H1 (cell line): ENCODE results near the gene SNTN. TPM values are rescaled to one million over a fixed set of nuclear protein-coding genes. Genes with fewer than 3 reads are reported as not detected.

Experiments
- CTCF ChIA-PET: fragments of 300-600 bp; sonication (Branson Sonifier 250); formaldehyde crosslinking; loops from one replicate; lab custom pipeline; 2021; ENCODE audit not compliant: partially characterized antibody; lab: Charles Lee
- POLR2A ChIA-PET: fragments of 300-600 bp; sonication (Branson Sonifier 250); formaldehyde crosslinking; loops from one replicate; lab custom pipeline; 2021; ENCODE audit warnings: inconsistent platforms; ENCODE audit not compliant: partially characterized antibody; lab: Charles Lee
- DNase-seq, 2 experiments: peaks; one replicate each; pipeline versions ENCODE4 v3.0.0 to v3.0.0-alpha.2; 2010 to 2022; ENCODE audit warnings: low spot score in 2 of 2, low read depth in 1 of 2, mixed read lengths in 1 of 2
- FAIRE-seq: peaks from 2 replicates; lab custom pipeline; 2011; peaks lifted over from hg19 to GRCh38; lab: Jason Lieb, UNC
- H2AFZ ChIP-seq: 2 replicates; pipeline ENCODE4 v1.8.1; 2012; ENCODE audit warnings: low read length, inconsistent platforms
- H2AK5ac ChIP-seq: 2 replicates; pipeline ENCODE4 v1.6.1; 2013; ENCODE audit warnings: low read depth, low read length
- H2BK120ac ChIP-seq: replicated peaks from 2 replicates; pipeline ENCODE3; 2013; ENCODE audit warnings: low read depth, low read length, inconsistent platforms
- H2BK12ac ChIP-seq: 2 replicates; pipeline ENCODE4 v1.6.1; 2013; ENCODE audit warnings: low read depth, low read length
- H2BK15ac ChIP-seq: 2 replicates; pipeline ENCODE4 v1.6.1; 2013; ENCODE audit warnings: low read length
- H2BK20ac ChIP-seq: 2 replicates; pipeline ENCODE4 v1.6.1; 2013; ENCODE audit warnings: low read length
- H2BK5ac ChIP-seq: 2 replicates; pipeline ENCODE4 v1.6.1; 2013; ENCODE audit warnings: low read depth, low read length
- H3K14ac ChIP-seq: 2 replicates; pipeline ENCODE4 v1.6.1; 2013; ENCODE audit warnings: inconsistent platforms; ENCODE audit not compliant: insufficient read length
- H3K18ac ChIP-seq: 2 replicates; pipeline ENCODE4 v1.6.1; 2013; ENCODE audit warnings: low read length; ENCODE audit errors: extremely low read depth
- H3K23ac ChIP-seq: 2 replicates; pipeline ENCODE4 v1.6.1; 2013; ENCODE audit warnings: inconsistent platforms; ENCODE audit not compliant: insufficient read length
- H3K23me2 ChIP-seq: 2 replicates; pipeline ENCODE4 v1.6.1; 2013; ENCODE audit warnings: low read depth, low read length
- H3K27ac ChIP-seq: 2 replicates; pipeline ENCODE4 v1.6.1; 2011; ENCODE audit warnings: low read depth, low read length, inconsistent platforms
- H3K27me3 ChIP-seq, 4 experiments: replicated peaks in 1 of 4; 1 replicate in 1 of 4; 2 replicates in 3 of 4; pipeline versions ENCODE4 v1.6.1 to v1.8.1; 2011 to 2013; ENCODE audit warnings: low read length in 3 of 4, mild to moderate bottlenecking in 3 of 4, inconsistent platforms in 2 of 4, mixed read lengths in 2 of 4, moderate library complexity in 1 of 4; ENCODE audit not compliant: control insufficient read depth in 3 of 4, insufficient read depth in 3 of 4; ENCODE audit errors: extremely low read depth in 1 of 4
- H3K36me3 ChIP-seq, 4 experiments: 2 replicates each; pipeline versions ENCODE4 v1.6.1 to v1.8.1; 2011 to 2013; ENCODE audit warnings: mild to moderate bottlenecking in 4 of 4, low read length in 3 of 4, moderate library complexity in 2 of 4, control low read depth in 1 of 4, inconsistent platforms in 1 of 4; ENCODE audit not compliant: insufficient read depth in 4 of 4, control insufficient read depth in 2 of 4
- H3K4ac ChIP-seq: replicated peaks from 2 replicates; pipeline ENCODE3; 2013; ENCODE audit warnings: low read length, low read depth, mixed read lengths, inconsistent platforms; ENCODE audit not compliant: insufficient read length
- H3K4me1 ChIP-seq, 4 experiments: replicated peaks in 1 of 4; 1 replicate in 1 of 4; 2 replicates in 3 of 4; pipeline versions ENCODE4 v1.6.1 to v1.8.1; 2011 to 2013; ENCODE audit warnings: low read length in 3 of 4, inconsistent platforms in 2 of 4, mixed read lengths in 1 of 4; ENCODE audit not compliant: insufficient read depth in 4 of 4, control insufficient read depth in 3 of 4
- H3K4me2 ChIP-seq, 2 experiments: 2 replicates each; pipeline versions ENCODE4 v1.6.1 to v1.8.1; 2011 to 2013; ENCODE audit warnings: low read depth in 2 of 2, low read length in 2 of 2, control low read depth in 1 of 2, inconsistent platforms in 1 of 2, mild to moderate bottlenecking in 1 of 2; ENCODE audit not compliant: insufficient read depth in 1 of 2
- H3K4me3 ChIP-seq, 4 experiments: fragments of 200-600, 300-600 bp in 1 of 4; sonication (generic), shearing (Covaris generic), sonication (Bioruptor Twin) in 1 of 4; 2 replicates each; pipeline versions ENCODE4 v1.5.1 to v1.8.1; 2011 to 2016; ENCODE audit warnings: low read length in 4 of 4, low read depth in 3 of 4, control low read depth in 2 of 4, inconsistent platforms in 2 of 4, mild to moderate bottlenecking in 2 of 4, mixed read lengths in 1 of 4, moderate library complexity in 1 of 4; ENCODE audit not compliant: insufficient read depth in 2 of 4; ENCODE audit errors: extremely low read depth in 1 of 4
- H3K56ac ChIP-seq: replicated peaks from 2 replicates; pipeline ENCODE3; 2013; ENCODE audit warnings: low read depth, mild to moderate bottlenecking, mixed read lengths, low read length, inconsistent platforms; ENCODE audit not compliant: insufficient read length
- H3K79me1 ChIP-seq: 2 replicates; pipeline ENCODE4 v1.6.1; 2013; ENCODE audit warnings: low read depth, low read length, control low read depth
- H3K79me2 ChIP-seq, 2 experiments: 2 replicates each; pipeline versions ENCODE4 v1.6.1 to v1.8.1; 2012 to 2013; ENCODE audit warnings: low read length in 2 of 2, mild to moderate bottlenecking in 2 of 2, inconsistent platforms in 1 of 2; ENCODE audit not compliant: insufficient read depth in 2 of 2, control insufficient read depth in 1 of 2
- H3K9ac ChIP-seq, 4 experiments: replicated peaks in 1 of 4; 1 replicate in 1 of 4; 2 replicates in 3 of 4; pipeline versions ENCODE4 v1.6.1 to v1.8.1; 2011 to 2013; ENCODE audit warnings: low read depth in 3 of 4, low read length in 3 of 4, control low read depth in 2 of 4, mild to moderate bottlenecking in 2 of 4, moderate library complexity in 2 of 4, inconsistent platforms in 1 of 4; ENCODE audit errors: extremely low read depth in 1 of 4
- H3K9me3 ChIP-seq, 2 experiments: 2 replicates each; pipeline versions ENCODE4 v1.6.1 to v1.8.1; 2012 to 2013; ENCODE audit warnings: mild to moderate bottlenecking in 2 of 2, moderate library complexity in 2 of 2, control low read depth in 1 of 2, inconsistent platforms in 1 of 2, low read depth in 1 of 2, low read length in 1 of 2, mixed read lengths in 1 of 2; ENCODE audit not compliant: insufficient read depth in 2 of 2
- H4K20me1 ChIP-seq, 2 experiments: replicated peaks in 1 of 2; 2 replicates each; pipeline versions ENCODE3 to v1.8.1; 2011 to 2013; ENCODE audit warnings: inconsistent platforms in 2 of 2, low read length in 2 of 2, mild to moderate bottlenecking in 1 of 2; ENCODE audit not compliant: insufficient read depth in 2 of 2, control insufficient read depth in 1 of 2
- H4K5ac ChIP-seq: 2 replicates; pipeline ENCODE4 v1.6.1; 2013; ENCODE audit warnings: low read length, low read depth, mixed read lengths, inconsistent platforms; ENCODE audit not compliant: insufficient read length
- H4K8ac ChIP-seq: 2 replicates; pipeline ENCODE4 v1.8.0; 2013; ENCODE audit warnings: mild to moderate bottlenecking, moderate library complexity, low read length, inconsistent platforms; ENCODE audit not compliant: insufficient read depth; ENCODE audit errors: extremely low read depth
- H4K91ac ChIP-seq: replicated peaks from 2 replicates; pipeline ENCODE3; 2013; ENCODE audit warnings: low read length, mixed read lengths, inconsistent platforms; ENCODE audit not compliant: insufficient read length
- HDAC2 ChIP-seq, 2 experiments: fragments of 300-600 bp in 1 of 2; sonication (generic) in 1 of 2; IDR thresholded peaks; 2 replicates each; pipeline ENCODE4 v1.6.1; 2011 to 2012; ENCODE audit warnings: low read depth in 2 of 2, low read length in 2 of 2, mild to moderate bottlenecking in 2 of 2, moderate library complexity in 2 of 2, borderline replicate concordance in 1 of 2, inconsistent platforms in 1 of 2
- HDAC6 ChIP-seq: IDR thresholded peaks from one replicate; pipeline ENCODE4 v1.7.1; 2012; ENCODE audit warnings: low read depth, mild to moderate bottlenecking, inconsistent platforms, low read length, moderate library complexity
- MAX ChIP-seq: IDR thresholded peaks from 2 replicates; pipeline ENCODE4 v1.6.1; 2012; ENCODE audit warnings: inconsistent platforms
- SP1 ChIP-seq: IDR thresholded peaks from 2 replicates; pipeline ENCODE4 v1.6.1; 2011; ENCODE audit warnings: low read depth, low read length
- SP4 ChIP-seq: IDR thresholded peaks from 2 replicates; pipeline ENCODE4 v1.6.1; 2012; ENCODE audit warnings: low read length, inconsistent platforms
- whole genome bisulfite sequencing, 2 experiments: shearing (Covaris generic) in 1 of 2; methylation state at CpG; one replicate each; pipeline versions ENCODE4 v1.1.6 to v1.1.7; 2013 to 2015; ENCODE audit warnings: low lambda C conversion rate in 2 of 2, mixed read lengths in 2 of 2, inconsistent platforms in 1 of 2, low coverage in 1 of 2, missing lambda C conversion rate in 1 of 2; ENCODE audit not compliant: insufficient replicate concordance in 2 of 2, insufficient coverage in 1 of 2, insufficient read length in 1 of 2; ENCODE audit errors: extremely low coverage in 1 of 2, missing lambda C conversion rate in 1 of 2; 5-methylcytosine and 5-hydroxymethylcytosine counted together
- polyA plus RNA-seq, 7 experiments: library from polyadenylated mRNA; depleted of rRNA in 3 of 7; stranded (reverse) in 5 of 7; unstranded in 2 of 7; fragments of >200 nt in 5 of 7; fragments of 200-250 nt in 2 of 7; gene quantifications; 1 replicate in 5 of 7; 2 replicates in 1 of 7; 4 replicates in 1 of 7; pipeline versions ENCODE4 v1.2.1 to v1.2.3, GENCODE V29; 2011 to 2013; ENCODE audit warnings: missing spikeins in 2 of 7, mixed read lengths in 2 of 7
- total RNA-seq: library from RNA; stranded (reverse); fragmentation: NEBNext Ultra II Directional; extraction: Animal tissue kit (Norgen Biotek cat#: 25700); gene quantifications from 2 replicates; pipeline ENCODE4 v1.2.1, GENCODE V29; 2021

Gene SNTN
- total and polyA plus RNA-seq, 2 of the 8 experiments (the other 6 are each of a cell fraction or from before 2014, with no cell fraction given), result not detected

GRCh38 chr3:63639806-63640205 is 12.7 kb upstream of the SNTN start:
- Histone ChIP-seq H2AK5ac (no peak overlapping the region), H2BK15ac (no peak overlapping the region), H3K18ac (no peak overlapping the region), H3K9me3 (no peaks in the 10 kb centered on the region), H4K8ac (no peak overlapping the region), H3K36me3 (no peaks in the 10 kb centered on the region), H3K14ac (no peak overlapping the region), H2BK5ac (no peak overlapping the region), H3K27me3 (no peaks in the 10 kb centered on the region), H3K4me1 (peaks cover 2 to 4% (median 3%) of the 10 kb centered on the region in 4 experiments; a peak in 6 of 7 replicates), H3K23me2 (no peaks in the 10 kb centered on the region), H2BK20ac (no peak overlapping the region), H2BK12ac (no peak overlapping the region), H4K5ac (no peak overlapping the region), H4K91ac (no peak overlapping the region), H3K79me2 (no peaks in the 10 kb centered on the region), H3K4me2 (no peak overlapping the region), H3K27ac (no peak overlapping the region), H3K56ac (no peak overlapping the region), H2BK120ac (no peak overlapping the region), H3K9ac (no peak overlapping the region), H3K23ac (no peak overlapping the region), H3K4me3 (no peak overlapping the region), H3K79me1 (no peaks in the 10 kb centered on the region), H4K20me1 (no peaks in the 10 kb centered on the region), H2AFZ (no peak overlapping the region), H3K4ac (no peak overlapping the region)
- ChIA-PET POLR2A (interaction anchor here (0.6 kb wide), 1 partner anchor 198 kb away, joined by 3 read pairs; no protein-coding TSS in a partner anchor), CTCF (no interaction called here)
- TF ChIP-seq MAX (no peak), HDAC6 (no peak), SP1 (no peak), SP4 (no peak), HDAC2 (IDR thresholded peaks at IDR 0.05; ENCODE audit: borderline replicate concordance in 1 of 2, low read depth in 2 of 2, low read length in 2 of 2) (no peak)
- DNase-seq (no peak), FAIRE-seq (no peak)
- 100% methylated on average over 1 of the region's 2 CpGs; no CpG with 5 or more reads in 1 of the 2 experiments for WGBS, 2 experiments
